ENCODE data around the gene GID4. TPM values are rescaled to one million over a fixed set of nuclear protein-coding genes. Genes with fewer than 3 reads are reported as not detected.

GID4 gene
- total RNA-seq, 1 experiment from 2014 or later: 11.4 TPM

DNA sequence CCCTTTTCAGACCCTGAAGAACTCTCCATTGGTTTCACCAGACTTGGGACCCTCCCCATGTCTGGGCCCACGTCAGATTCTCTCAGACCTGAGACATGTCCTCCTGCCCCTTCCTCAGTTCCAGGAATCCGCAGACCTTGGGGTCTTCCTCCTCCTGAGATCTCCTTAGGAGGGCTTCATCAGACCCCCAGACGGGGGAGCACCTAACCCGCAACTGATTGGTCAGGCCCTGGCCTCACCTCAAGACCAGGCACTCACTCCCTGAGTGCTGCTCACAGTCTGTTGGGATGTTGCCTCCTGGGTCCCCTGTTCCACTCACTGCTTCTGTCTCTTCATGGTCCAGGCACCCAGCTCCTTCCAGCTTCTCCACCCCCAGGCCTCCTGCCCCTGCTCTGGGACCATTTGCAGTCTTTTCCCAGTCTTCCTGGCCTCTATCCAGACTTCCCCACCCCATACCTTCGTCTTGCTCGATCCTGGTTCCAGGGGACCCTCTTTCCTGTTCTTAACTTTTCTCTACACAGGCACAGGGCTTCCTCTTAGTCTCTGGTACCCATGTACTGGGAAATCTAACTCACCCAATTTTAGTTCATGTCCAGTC lies 1.2 kb downstream of the GID4 start:
- H3K27me3 ChIP-seq (ENCODE audit: insufficient read depth, low read length): no peaks in the 10 kb centered on the region
- H3K4me1 Mint-ChIP-seq: peaks cover 30 to 35% of the 10 kb centered on the region in 2 experiments
- H4K91ac ChIP-seq (ENCODE audit: insufficient read length, low read depth, low read length): no peak overlapping the region
- H3K4me1 ChIP-seq (ENCODE audit: insufficient read depth, low read length): no peaks in the 10 kb centered on the region; the same call in 1 of the 2 replicates
- no peak overlapping the region for H2BK120ac ChIP-seq (ENCODE audit: low read depth, low read length, poor library complexity, severe bottlenecking)
- H3K9me3 Mint-ChIP-seq: no peaks in the 10 kb centered on the region; a peak in 2 of 5 replicates
- H3K36me3 Mint-ChIP-seq (ENCODE audit: insufficient read depth in 1 of 3, low read depth in 3 of 3): peaks cover 0 to 5% (median 2%) of the 10 kb centered on the region in 3 experiments; a peak in 3 of 7 replicates
- no peak for DNase-seq
- H2BK5ac ChIP-seq (ENCODE audit: insufficient read length, low read length): no peak overlapping the region
- no peak overlapping the region for H4K5ac ChIP-seq (ENCODE audit: insufficient read length, low read depth, low read length)
- TF ChIP-seq, protein P1, sequence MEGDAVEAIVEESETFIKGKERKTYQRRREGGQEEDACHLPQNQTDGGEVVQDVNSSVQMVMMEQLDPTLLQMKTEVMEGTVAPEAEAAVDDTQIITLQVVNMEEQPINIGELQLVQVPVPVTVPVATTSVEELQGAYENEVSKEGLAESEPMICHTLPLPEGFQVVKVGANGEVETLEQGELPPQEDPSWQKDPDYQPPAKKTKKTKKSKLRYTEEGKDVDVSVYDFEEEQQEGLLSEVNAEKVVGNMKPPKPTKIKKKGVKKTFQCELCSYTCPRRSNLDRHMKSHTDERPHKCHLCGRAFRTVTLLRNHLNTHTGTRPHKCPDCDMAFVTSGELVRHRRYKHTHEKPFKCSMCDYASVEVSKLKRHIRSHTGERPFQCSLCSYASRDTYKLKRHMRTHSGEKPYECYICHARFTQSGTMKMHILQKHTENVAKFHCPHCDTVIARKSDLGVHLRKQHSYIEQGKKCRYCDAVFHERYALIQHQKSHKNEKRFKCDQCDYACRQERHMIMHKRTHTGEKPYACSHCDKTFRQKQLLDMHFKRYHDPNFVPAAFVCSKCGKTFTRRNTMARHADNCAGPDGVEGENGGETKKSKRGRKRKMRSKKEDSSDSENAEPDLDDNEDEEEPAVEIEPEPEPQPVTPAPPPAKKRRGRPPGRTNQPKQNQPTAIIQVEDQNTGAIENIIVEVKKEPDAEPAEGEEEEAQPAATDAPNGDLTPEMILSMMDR (conservative IDR thresholded peaks at IDR 0.05): no peak
- no peak overlapping the region for H2BK12ac ChIP-seq (ENCODE audit: insufficient read length, low read depth, low read length)
- no peak overlapping the region for H2BK20ac ChIP-seq (ENCODE audit: low read depth, low read length, poor library complexity, severe bottlenecking)
- H4K20me1 ChIP-seq (ENCODE audit: control insufficient read depth, insufficient read depth, insufficient read length): no peaks in the 10 kb centered on the region
- H3K27ac Mint-ChIP-seq: peak overlapping the region in 1 of 3 experiments; percentile 70; a peak in 4 of 7 replicates
- H3T11ph ChIP-seq (ENCODE audit: low read length): no peak overlapping the region
- H3K23me2 ChIP-seq (ENCODE audit: insufficient read length, low read depth, low read length, poor library complexity, severe bottlenecking): peaks cover 12% of the 10 kb centered on the region
- peak overlapping the region; percentile 86 to 94 for H3K4me3 Mint-ChIP-seq
- H3K4me2 ChIP-seq (ENCODE audit: insufficient read depth, insufficient read length, low read length): peak overlapping the region; percentile 86
- H3K23ac ChIP-seq (ENCODE audit: insufficient read length, low read depth, low read length): no peak overlapping the region
- no CpG with 5 or more reads among the region's 6 CpGs for WGBS (ENCODE audit: extremely low coverage, insufficient read length, low lambda C conversion rate)
- no peak overlapping the region for H2AK5ac ChIP-seq (ENCODE audit: insufficient read length, low read length)
- no peaks in the 10 kb centered on the region for H3K9me3 ChIP-seq (ENCODE audit: control insufficient read depth, low read depth, low read length)
- no peak overlapping the region for H3K18ac ChIP-seq (ENCODE audit: insufficient read length, low read depth, low read length)
- no peaks in the 10 kb centered on the region for H3K79me1 ChIP-seq (ENCODE audit: insufficient read depth, low read depth, low read length, poor library complexity, severe bottlenecking)
- H3K14ac ChIP-seq (ENCODE audit: insufficient read depth, low read length): no peak overlapping the region; the same call in 1 of the 2 replicates
- H4K8ac ChIP-seq (replicated peaks; ENCODE audit: insufficient read length, low read depth, low read length): no peak overlapping the region
- H3K56ac ChIP-seq (ENCODE audit: insufficient read length, low read depth, low read length): no peak overlapping the region
- H2AFZ ChIP-seq (ENCODE audit: low read length): no peak overlapping the region
- H3K27ac ChIP-seq (ENCODE audit: insufficient read length, low read depth, low read length): no peak overlapping the region
- peak overlapping the region; percentile 9 for H3K9ac ChIP-seq (ENCODE audit: extremely low read depth, insufficient read length, low read length)
- no peak overlapping the region for H3K4ac ChIP-seq (ENCODE audit: low read depth, low read length)
- peaks cover 4% of the 10 kb centered on the region for H3K27me3 Mint-ChIP-seq (ENCODE audit: low read depth)
- no peak overlapping the region for H2BK15ac ChIP-seq (ENCODE audit: low read depth, low read length)
- H3K79me2 ChIP-seq (ENCODE audit: insufficient read depth, low read length): no peaks in the 10 kb centered on the region
